Measurements from ENCODE around the gene GGT6. TPM values are rescaled to one million over a fixed set of nuclear protein-coding genes. Genes with fewer than 3 reads are reported as not detected.

Gene GGT6
- total RNA-seq, 2 donors from 2014 or later: not detected

DNA sequence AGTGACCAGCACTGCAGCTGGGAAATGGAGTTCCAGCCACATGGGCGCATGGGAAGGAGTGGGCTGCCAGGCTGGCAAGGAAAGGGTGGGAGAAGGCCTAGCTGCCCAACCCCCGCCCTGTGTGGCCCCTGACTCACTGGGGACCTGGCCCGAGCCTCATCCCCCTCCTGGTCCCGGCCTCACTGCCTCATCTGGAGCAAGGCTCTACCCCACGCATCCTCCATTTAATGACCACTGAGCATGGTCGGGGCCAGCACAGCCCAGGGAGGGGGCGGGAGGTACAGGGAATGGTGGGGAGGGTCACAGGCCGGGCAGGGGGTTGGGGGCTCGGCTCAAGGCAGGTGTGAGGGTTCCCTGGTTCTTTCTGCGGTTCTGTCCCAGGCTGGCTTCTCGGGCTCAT lies 45.6 kb downstream of the GGT6 start:
- DNase-seq (ENCODE audit: low spot score): no peak

DNA sequence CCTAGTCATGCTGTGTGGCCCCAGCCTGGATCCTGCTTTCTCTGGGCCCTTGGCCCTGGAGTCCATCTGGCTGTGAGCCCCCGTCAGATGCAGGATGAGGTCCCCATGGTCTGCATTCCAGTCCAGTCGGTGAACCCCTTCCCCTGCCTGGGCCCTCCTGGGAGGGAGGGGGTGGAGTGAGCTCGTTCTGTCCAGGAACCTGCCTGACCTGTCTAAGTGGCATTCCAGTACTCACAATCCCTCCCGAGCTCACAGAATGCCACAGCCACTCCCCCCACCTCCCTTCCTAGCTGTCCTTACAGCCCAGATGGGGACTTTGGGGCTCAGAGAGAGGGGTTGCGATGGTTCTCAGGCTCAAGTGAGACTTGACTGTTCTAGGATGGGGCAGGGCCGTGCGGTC lies 46.2 kb downstream of the GGT6 start:
- Histone ChIP-seq H3K27me3 (no peaks in the 10 kb centered on the region), H3K36me3 (no peaks in the 10 kb centered on the region), H3K9me3 (no peaks in the 10 kb centered on the region), H3K4me1 (peaks cover 0 to 47% of the 10 kb centered on the region in 2 donors), H3K27ac (peak overlapping the region in 1 of 2 donors; percentile 21), H3K4me3 (no peak overlapping the region)
- DNase-seq (ENCODE audit: low spot score): no peak
- no peak for TF ChIP-seq CTCF (IDR thresholded peaks at IDR 0.05)

More for the DNA sequence above, 45.6 kb downstream of the GGT6 start:
- H3K27me3 ChIP-seq: no peaks in the 10 kb centered on the region
- H3K9me3 ChIP-seq: no peaks in the 10 kb centered on the region
- H3K4me1 ChIP-seq: peaks cover 0 to 45% of the 10 kb centered on the region in 2 donors
- H3K4me3 ChIP-seq: no peak overlapping the region
- peak overlapping the region in 1 of 2 donors; percentile 21 for H3K27ac ChIP-seq
- no peaks in the 10 kb centered on the region for H3K36me3 ChIP-seq
- no peak for TF ChIP-seq CTCF (IDR thresholded peaks at IDR 0.05)

- Histone ChIP-seq H3K9me3 (no peaks in the 10 kb centered on the region), H3K27ac (peak overlapping the region in 1 of 2 donors; percentile 16), H3K4me3 (no peak overlapping the region), H3K36me3 (no peaks in the 10 kb centered on the region), H3K27me3 (no peaks in the 10 kb centered on the region), H3K4me1 (peaks cover 0 to 47% of the 10 kb centered on the region in 2 donors)
- no peak for TF ChIP-seq CTCF (IDR thresholded peaks at IDR 0.05)
- no peak for DNase-seq (ENCODE audit: low spot score)
These were observed 47.0 kb downstream of the GGT6 start for GRCh38 chr17:4513113-4514032.

DNA sequence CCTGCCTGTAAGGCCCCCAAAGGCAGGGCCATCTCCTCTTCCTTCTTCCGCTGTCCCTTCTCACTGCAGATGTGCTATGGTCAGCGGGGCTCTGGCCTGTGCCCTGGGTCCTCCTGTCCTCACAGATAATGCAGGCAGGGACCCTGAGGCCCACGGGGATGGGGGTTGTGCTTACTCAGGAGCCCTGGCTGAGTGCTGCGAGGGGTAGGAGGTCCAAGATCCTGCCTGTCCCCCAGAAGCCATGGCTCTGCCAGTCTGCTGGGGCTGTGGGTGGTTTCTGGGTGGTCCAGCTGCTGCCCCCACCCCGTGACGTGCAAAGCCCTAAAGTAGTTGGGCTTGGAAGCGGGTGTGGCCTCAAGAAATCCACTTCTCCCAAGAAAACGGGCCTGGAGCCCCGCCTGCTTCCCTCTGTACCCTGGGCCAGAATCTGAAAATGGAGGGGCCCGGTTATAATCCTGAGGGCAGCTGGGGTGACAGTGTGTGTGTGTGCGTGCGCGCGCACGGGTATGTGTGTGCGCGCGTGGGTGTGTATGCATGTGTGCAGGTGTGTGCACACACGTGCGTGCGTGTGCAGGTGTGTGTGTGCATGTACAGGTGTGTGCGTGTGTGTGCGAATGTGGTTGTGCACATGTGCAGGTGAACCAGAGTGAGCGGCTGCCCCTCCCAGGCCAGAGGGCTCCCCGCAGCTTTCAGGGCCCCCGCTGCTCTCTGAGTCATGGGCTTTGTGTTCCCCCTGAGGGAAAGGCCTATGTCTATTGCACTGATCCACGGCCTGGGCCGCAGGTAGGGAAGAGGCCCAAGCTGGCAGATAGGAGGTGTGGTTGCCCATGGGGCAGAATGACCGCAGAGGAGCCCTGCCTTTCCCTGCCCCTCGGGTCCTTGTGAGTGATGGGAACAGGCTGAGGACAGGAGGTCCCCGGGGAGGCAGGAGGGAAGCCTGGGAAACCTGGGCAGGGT lies 47.9 kb downstream of the GGT6 start:
- TF ChIP-seq CTCF (IDR thresholded peaks at IDR 0.05): no peak
- H3K36me3 ChIP-seq: no peaks in the 10 kb centered on the region
- no peaks in the 10 kb centered on the region for H3K9me3 ChIP-seq
- H3K27ac ChIP-seq: no peak overlapping the region
- H3K4me3 ChIP-seq: no peak overlapping the region
- no peaks in the 10 kb centered on the region for H3K27me3 ChIP-seq
- DNase-seq (ENCODE audit: low spot score): no peak
- H3K4me1 ChIP-seq: peaks cover 0 to 56% of the 10 kb centered on the region in 2 donors

DNA sequence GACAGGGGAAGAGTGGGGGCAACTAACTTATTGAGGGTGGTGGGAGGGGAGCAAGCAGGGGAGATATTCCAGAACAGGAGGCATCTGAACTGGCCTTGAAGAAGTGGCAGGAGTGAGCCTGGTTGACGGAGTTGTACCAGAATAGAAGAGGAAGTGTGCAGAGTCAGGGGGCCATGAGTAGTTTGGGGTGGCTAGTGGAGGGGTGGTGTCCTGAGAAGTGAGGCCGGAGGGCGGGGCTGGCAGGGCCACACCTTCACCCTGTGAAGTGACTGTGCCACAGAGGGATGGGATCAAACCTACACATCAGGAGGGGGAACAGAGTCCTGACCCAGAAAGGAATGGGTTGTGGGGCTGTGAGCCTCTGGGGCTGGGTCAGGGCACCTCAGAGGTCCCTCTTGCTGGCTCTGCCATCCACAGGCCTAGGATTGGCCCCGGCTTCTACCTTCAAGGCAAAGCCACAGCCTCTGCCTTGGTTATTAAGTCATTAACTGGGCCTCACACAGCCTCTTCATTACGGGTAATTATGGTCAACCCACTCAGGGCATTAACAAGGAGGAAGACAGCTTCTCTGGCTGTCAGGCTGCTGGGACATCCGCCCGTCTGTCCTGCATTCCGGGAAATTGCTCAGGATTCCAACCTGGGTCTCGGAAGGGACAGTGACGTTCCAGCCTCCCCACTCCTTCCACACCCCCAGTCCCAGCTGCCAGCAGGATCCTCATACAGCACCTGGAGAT lies 49.0 kb downstream of the GGT6 start:
- Histone ChIP-seq H3K9me3 (no peaks in the 10 kb centered on the region), H3K36me3 (no peaks in the 10 kb centered on the region), H3K27ac (no peak overlapping the region), H3K4me1 (peaks cover 0 to 66% of the 10 kb centered on the region in 2 donors), H3K4me3 (no peak overlapping the region), H3K27me3 (no peaks in the 10 kb centered on the region)
- TF ChIP-seq CTCF (IDR thresholded peaks at IDR 0.05): no peak
- no peak for DNase-seq (ENCODE audit: low spot score)
